SH-SY5Y (cell line): ENCODE results near the gene WWOX.

Source experiments
- GATA2 ChIP-seq: IDR thresholded peaks from 2 replicates; pipeline ENCODE4 v1.6.1; 2011; ENCODE audit warnings: mild to moderate bottlenecking, low read depth, low read length
- GATA3 ChIP-seq: IDR thresholded peaks from 2 replicates; pipeline ENCODE4 v1.6.1; 2011; ENCODE audit warnings: low read depth, mild to moderate bottlenecking, low read length, moderate library complexity

GRCh38 chr16:78897299-78897698 lies 797.8 kb downstream of the WWOX start:
- TF ChIP-seq GATA2: no peak
- no peak for TF ChIP-seq GATA3
